GM11168 (cell line): Measurements from ENCODE around the gene OMG.
"Not testable (repeated sequence)": the region's sequence is repeated elsewhere in the genome, so short reads cannot be mapped to it uniquely, and the experiment has no call there.

Experiments
- in situ Hi-C: fragments of 300-500 bp; cut with MboI; formaldehyde crosslinking; loops from one replicate; pipeline ENCODE4 v1.12.0; 2022; ENCODE audit warnings: low sequenced_read_pairs; ENCODE audit not compliant: unreplicated experiment

The OMG gene

GRCh38 chr17:31297090-31297489 is at the start of gene OMG:
Gene OMG, minus strand, starts transcription at chr17:31297239. Its CDS starts 908 bp downstream, at chr17:31296331.
- in situ Hi-C loops = no loop called here

- in situ Hi-C loops = not testable (repeated sequence)
These were observed 48.2 kb upstream of the OMG start for GRCh38 chr17:31345191-31345747.

GRCh38 chr17:31339906-31340661 is 43.0 kb upstream of the OMG start:
- in situ Hi-C loops = no loop called here

GRCh38 chr17:31329221-31329620 is 32.2 kb upstream of the OMG start:
- in situ Hi-C loops = no loop called here

GRCh38 chr17:31328160-31328535 is 31.1 kb upstream of the OMG start:
- in situ Hi-C loops = no loop called here

GRCh38 chr17:31327534-31328159 is 30.6 kb upstream of the OMG start:
- in situ Hi-C loops = no loop called here

GRCh38 chr17:31323551-31323950 is 26.5 kb upstream of the OMG start:
- in situ Hi-C loops = no loop called here

GRCh38 chr17:31321966-31322365 is 24.9 kb upstream of the OMG start:
- in situ Hi-C loops = no loop called here

- in situ Hi-C loops = no loop called here
These were observed 24.4 kb upstream of the OMG start, which contains the start of gene EVI2A for GRCh38 chr17:31321481-31321880. Gene EVI2A, minus strand, starts transcription at chr17:31321622. Its CDS starts 2,609 bp downstream, at chr17:31319013.

GRCh38 chr17:31320791-31321190 is 23.8 kb upstream of the OMG start:
- in situ Hi-C loops = no loop called here

- in situ Hi-C loops = no loop called here
These were observed 23.2 kb upstream of the OMG start for GRCh38 chr17:31320241-31320640.

- in situ Hi-C loops = no loop called here
These were observed 22.0 kb upstream of the OMG start for GRCh38 chr17:31318851-31319661.

GRCh38 chr17:31318298-31318801 is 21.3 kb upstream of the OMG start:
- in situ Hi-C loops = no loop called here

GRCh38 chr17:31314782-31315100 is 17.7 kb upstream of the OMG start:
- in situ Hi-C loops = no loop called here

- in situ Hi-C loops = no loop called here
These were observed 17.1 kb upstream of the OMG start, which contains the start of gene EVI2B for GRCh38 chr17:31313982-31314781. Gene EVI2B, minus strand, starts transcription at chr17:31314054. Its CDS starts 8,445 bp downstream, at chr17:31305609.

GRCh38 chr17:31312223-31312622 is 15.2 kb upstream of the OMG start:
- in situ Hi-C loops = not testable (repeated sequence)

- in situ Hi-C loops = no loop called here
These were observed 14.5 kb upstream of the OMG start for GRCh38 chr17:31311526-31311925.

- in situ Hi-C loops = no loop called here
These were observed 13.8 kb upstream of the OMG start for GRCh38 chr17:31310886-31311285.

- in situ Hi-C loops = no loop called here
These were observed 13.2 kb upstream of the OMG start for GRCh38 chr17:31310260-31310659.

GRCh38 chr17:31309556-31309955 is 12.5 kb upstream of the OMG start:
- in situ Hi-C loops = no loop called here
